ENCODE measurements around the gene MESP1.

The MESP1 gene

GRCh38 chr15:89766357-89767311 lies 15.6 kb upstream of the MESP1 start:
- Histone ChIP-seq H3K9ac (ENCODE audit: low read length) (no peak overlapping the region), H3K4me3 (ENCODE audit: low read length) (no peak overlapping the region), H3K4me1 (ENCODE audit: control insufficient read depth, low read depth, low read length) (no peaks in the 10 kb centered on the region), H3K27ac (ENCODE audit: low read length) (no peak overlapping the region), H3K27me3 (ENCODE audit: control insufficient read depth, insufficient read depth, low read length) (no peaks in the 10 kb centered on the region), H3K9me3 (ENCODE audit: control insufficient read depth, low read depth, low read length) (no peaks in the 10 kb centered on the region), H3K36me3 (ENCODE audit: control insufficient read depth, low read depth, low read length) (no peaks in the 10 kb centered on the region)

- Histone ChIP-seq H3K4me3 (ENCODE audit: low read length) (no peak overlapping the region), H3K9me3 (ENCODE audit: control insufficient read depth, low read depth, low read length) (no peaks in the 10 kb centered on the region), H3K9ac (ENCODE audit: low read length) (no peak overlapping the region), H3K27ac (ENCODE audit: low read length) (no peak overlapping the region), H3K36me3 (ENCODE audit: control insufficient read depth, low read depth, low read length) (no peaks in the 10 kb centered on the region), H3K27me3 (ENCODE audit: control insufficient read depth, insufficient read depth, low read length) (no peaks in the 10 kb centered on the region), H3K4me1 (ENCODE audit: control insufficient read depth, low read depth, low read length) (no peaks in the 10 kb centered on the region)
Measured at GRCh38 chr15:89765694-89766093, 14.6 kb upstream of the MESP1 start.

GRCh38 chr15:89761929-89762328 lies 10.9 kb upstream of the MESP1 start:
- H3K27me3 ChIP-seq (ENCODE audit: control insufficient read depth, insufficient read depth, low read length) = no peaks in the 10 kb centered on the region
- no peaks in the 10 kb centered on the region for H3K4me1 ChIP-seq (ENCODE audit: control insufficient read depth, low read depth, low read length)
- H3K36me3 ChIP-seq (ENCODE audit: control insufficient read depth, low read depth, low read length) = no peaks in the 10 kb centered on the region
- H3K27ac ChIP-seq (ENCODE audit: low read length) = no peak overlapping the region
- no peaks in the 10 kb centered on the region for H3K9me3 ChIP-seq (ENCODE audit: control insufficient read depth, low read depth, low read length)
- no peak overlapping the region for H3K9ac ChIP-seq (ENCODE audit: low read length)
- no peak overlapping the region for H3K4me3 ChIP-seq (ENCODE audit: low read length)

- Histone ChIP-seq H3K27ac (ENCODE audit: low read length) (no peak overlapping the region), H3K4me3 (ENCODE audit: low read length) (no peak overlapping the region), H3K9me3 (ENCODE audit: control insufficient read depth, low read depth, low read length) (no peaks in the 10 kb centered on the region), H3K36me3 (ENCODE audit: control insufficient read depth, low read depth, low read length) (no peaks in the 10 kb centered on the region), H3K4me1 (ENCODE audit: control insufficient read depth, low read depth, low read length) (no peaks in the 10 kb centered on the region), H3K9ac (ENCODE audit: low read length) (no peak overlapping the region), H3K27me3 (ENCODE audit: control insufficient read depth, insufficient read depth, low read length) (no peaks in the 10 kb centered on the region)
Measured at GRCh38 chr15:89761009-89761831, 10.2 kb upstream of the MESP1 start.

- no peaks in the 10 kb centered on the region for H3K9me3 ChIP-seq (ENCODE audit: control insufficient read depth, low read depth, low read length)
- H3K9ac ChIP-seq (ENCODE audit: low read length) = no peak overlapping the region
- H3K4me3 ChIP-seq (ENCODE audit: low read length) = no peak overlapping the region
- H3K4me1 ChIP-seq (ENCODE audit: control insufficient read depth, low read depth, low read length) = no peaks in the 10 kb centered on the region
- H3K27ac ChIP-seq (ENCODE audit: low read length) = no peak overlapping the region
- no peaks in the 10 kb centered on the region for H3K27me3 ChIP-seq (ENCODE audit: control insufficient read depth, insufficient read depth, low read length)
- H3K36me3 ChIP-seq (ENCODE audit: control insufficient read depth, low read depth, low read length) = no peaks in the 10 kb centered on the region
Measured at GRCh38 chr15:89760303-89761008, 9.4 kb upstream of the MESP1 start.

- Histone ChIP-seq H3K9me3 (ENCODE audit: control insufficient read depth, low read depth, low read length) (no peaks in the 10 kb centered on the region), H3K9ac (ENCODE audit: low read length) (no peak overlapping the region), H3K36me3 (ENCODE audit: control insufficient read depth, low read depth, low read length) (no peaks in the 10 kb centered on the region), H3K27me3 (ENCODE audit: control insufficient read depth, insufficient read depth, low read length) (no peaks in the 10 kb centered on the region), H3K4me1 (ENCODE audit: control insufficient read depth, low read depth, low read length) (no peaks in the 10 kb centered on the region), H3K4me3 (ENCODE audit: low read length) (no peak overlapping the region), H3K27ac (ENCODE audit: low read length) (no peak overlapping the region)
Measured at GRCh38 chr15:89759835-89760234, 8.8 kb upstream of the MESP1 start.

GRCh38 chr15:89758981-89759380 lies 7.9 kb upstream of the MESP1 start:
- Histone ChIP-seq H3K27ac (ENCODE audit: low read length) (no peak overlapping the region), H3K9ac (ENCODE audit: low read length) (no peak overlapping the region), H3K36me3 (ENCODE audit: control insufficient read depth, low read depth, low read length) (no peaks in the 10 kb centered on the region), H3K9me3 (ENCODE audit: control insufficient read depth, low read depth, low read length) (no peaks in the 10 kb centered on the region), H3K27me3 (ENCODE audit: control insufficient read depth, insufficient read depth, low read length) (no peaks in the 10 kb centered on the region), H3K4me3 (ENCODE audit: low read length) (no peak overlapping the region), H3K4me1 (ENCODE audit: control insufficient read depth, low read depth, low read length) (no peaks in the 10 kb centered on the region)

GRCh38 chr15:89758283-89758682 lies 7.2 kb upstream of the MESP1 start:
- Histone ChIP-seq H3K4me1 (ENCODE audit: control insufficient read depth, low read depth, low read length) (no peaks in the 10 kb centered on the region), H3K36me3 (ENCODE audit: control insufficient read depth, low read depth, low read length) (no peaks in the 10 kb centered on the region)

GRCh38 chr15:89756897-89757296 lies 5.8 kb upstream of the MESP1 start:
- no peaks in the 10 kb centered on the region for H3K36me3 ChIP-seq (ENCODE audit: control insufficient read depth, low read depth, low read length)
- H3K9ac ChIP-seq (ENCODE audit: low read length) = no peak overlapping the region
- H3K27ac ChIP-seq (ENCODE audit: low read length) = no peak overlapping the region
- peaks cover 15% of the 10 kb centered on the region for H3K27me3 ChIP-seq (ENCODE audit: control insufficient read depth, insufficient read depth, low read length)
- no peaks in the 10 kb centered on the region for H3K9me3 ChIP-seq (ENCODE audit: control insufficient read depth, low read depth, low read length)
- H3K4me1 ChIP-seq (ENCODE audit: control insufficient read depth, low read depth, low read length) = no peaks in the 10 kb centered on the region
- no peak overlapping the region for H3K4me3 ChIP-seq (ENCODE audit: low read length)

More at GRCh38 chr15:89758283-89758682, 7.2 kb upstream of the MESP1 start:
- Histone ChIP-seq H3K27ac (ENCODE audit: low read length) (no peak overlapping the region), H3K9ac (ENCODE audit: low read length) (no peak overlapping the region), H3K4me3 (ENCODE audit: low read length) (no peak overlapping the region), H3K27me3 (ENCODE audit: control insufficient read depth, insufficient read depth, low read length) (peaks cover 1% of the 10 kb centered on the region), H3K9me3 (ENCODE audit: control insufficient read depth, low read depth, low read length) (no peaks in the 10 kb centered on the region)

- H3K36me3 ChIP-seq (ENCODE audit: control insufficient read depth, low read depth, low read length) = no peaks in the 10 kb centered on the region
- no peak overlapping the region for H3K9ac ChIP-seq (ENCODE audit: low read length)
- H3K4me3 ChIP-seq (ENCODE audit: low read length) = no peak overlapping the region
- no peaks in the 10 kb centered on the region for H3K9me3 ChIP-seq (ENCODE audit: control insufficient read depth, low read depth, low read length)
- H3K27ac ChIP-seq (ENCODE audit: low read length) = no peak overlapping the region
- H3K27me3 ChIP-seq (ENCODE audit: control insufficient read depth, insufficient read depth, low read length) = peaks cover 23% of the 10 kb centered on the region
- no peaks in the 10 kb centered on the region for H3K4me1 ChIP-seq (ENCODE audit: control insufficient read depth, low read depth, low read length)
Measured at GRCh38 chr15:89755701-89756100, 4.7 kb upstream of the MESP1 start.
